ENCODE data around the gene POM121.
A peak's percentile ranks its signal among the peaks of the same experiment; 100 is the strongest.
"Not testable (repeated sequence)": the region's sequence is repeated elsewhere in the genome, so short reads cannot be mapped to it uniquely, and the experiment has no call there.

The POM121 gene

GRCh38 chr7:72995484-72995883 lies 70.6 kb downstream of the POM121 start:
- H3K9me3 ChIP-seq (ENCODE audit: insufficient read depth, low read length, severe bottlenecking); H4K20me1 ChIP-seq (ENCODE audit: insufficient read depth, low read length); H3K36me3 ChIP-seq (ENCODE audit: insufficient read depth, low read length); H3K4me2 ChIP-seq (ENCODE audit: insufficient read depth, low read length); H3K9ac ChIP-seq (ENCODE audit: low read depth, low read length); ATAC-seq (ENCODE audit: insufficient read depth, low read depth); DNase-seq; H3K79me2 ChIP-seq (ENCODE audit: insufficient read depth, low read length); H3K4me1 ChIP-seq (ENCODE audit: insufficient read depth, low read length); H3K4me3 ChIP-seq (ENCODE audit: low read depth in 1 of 2, low read length in 2 of 2); H3K27me3 ChIP-seq (ENCODE audit: insufficient read depth, low read length, poor library complexity); H3K27ac ChIP-seq (ENCODE audit: low read length); H2AFZ ChIP-seq (ENCODE audit: low read depth, low read length): not testable (repeated sequence)

- H3K27me3 ChIP-seq (ENCODE audit: insufficient read depth, low read length, poor library complexity); H3K36me3 ChIP-seq (ENCODE audit: insufficient read depth, low read length); H3K4me1 ChIP-seq (ENCODE audit: insufficient read depth, low read length); H3K9me3 ChIP-seq (ENCODE audit: insufficient read depth, low read length, severe bottlenecking); H3K4me3 ChIP-seq (ENCODE audit: low read depth in 1 of 2, low read length in 2 of 2); H3K9ac ChIP-seq (ENCODE audit: low read depth, low read length); H3K27ac ChIP-seq (ENCODE audit: low read length); H3K79me2 ChIP-seq (ENCODE audit: insufficient read depth, low read length); H3K4me2 ChIP-seq (ENCODE audit: insufficient read depth, low read length); DNase-seq; H2AFZ ChIP-seq (ENCODE audit: low read depth, low read length); H4K20me1 ChIP-seq (ENCODE audit: insufficient read depth, low read length): not testable (repeated sequence)
- ATAC-seq (ENCODE audit: insufficient read depth, low read depth) = peak; percentile 49; the same call in 2 of the 3 replicates
These were observed 72.6 kb downstream of the POM121 start for GRCh38 chr7:72997447-72997846.

- H3K79me2 ChIP-seq (ENCODE audit: insufficient read depth, low read length); H3K27ac ChIP-seq (ENCODE audit: low read length); H3K4me1 ChIP-seq (ENCODE audit: insufficient read depth, low read length); DNase-seq; H3K4me3 ChIP-seq (ENCODE audit: low read depth in 1 of 2, low read length in 2 of 2); H3K4me2 ChIP-seq (ENCODE audit: insufficient read depth, low read length); H3K9ac ChIP-seq (ENCODE audit: low read depth, low read length); H4K20me1 ChIP-seq (ENCODE audit: insufficient read depth, low read length); H3K9me3 ChIP-seq (ENCODE audit: insufficient read depth, low read length, severe bottlenecking); H3K36me3 ChIP-seq (ENCODE audit: insufficient read depth, low read length); H3K27me3 ChIP-seq (ENCODE audit: insufficient read depth, low read length, poor library complexity); H2AFZ ChIP-seq (ENCODE audit: low read depth, low read length): not testable (repeated sequence)
- peak; percentile 30; the same call in 1 of the 3 replicates for ATAC-seq (ENCODE audit: insufficient read depth, low read depth)
These were observed 73.1 kb downstream of the POM121 start for GRCh38 chr7:72997887-72998468.
